Measurements from ENCODE around the gene ARNT2. TPM values are rescaled to one million over a fixed set of nuclear protein-coding genes. Genes with fewer than 3 reads are reported as not detected.

Gene ARNT2
- polyA plus RNA-seq, 1 of the 3 experiments (the other 2 are of a cell fraction): 17.0 TPM

DNA sequence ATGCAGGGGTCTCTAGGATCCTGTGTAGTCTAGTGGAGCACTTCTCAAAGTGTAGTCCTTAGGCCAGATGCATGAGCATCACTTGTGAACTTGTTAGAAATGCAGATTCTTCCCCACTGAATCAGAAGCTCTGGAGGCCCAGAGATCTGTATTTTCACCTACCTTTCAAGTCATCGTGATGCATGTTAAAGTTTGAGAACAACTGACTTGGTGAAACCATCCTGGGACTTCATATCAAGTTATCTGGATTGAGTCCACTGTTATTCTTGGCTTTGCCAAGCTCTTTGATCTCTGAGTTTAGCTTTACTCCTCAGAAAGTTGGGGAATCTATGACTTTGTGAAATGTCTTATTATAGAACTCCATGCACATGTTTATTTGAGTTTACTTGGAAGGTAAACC lies 78.5 kb downstream of the ARNT2 start:
- no peak overlapping the region for H3K9ac ChIP-seq
- ChIA-PET POLR2A (no interaction called here), CTCF (interaction anchor here (0.6 to 2.4 kb wide), 5 partner anchors 10 to 297 kb away, joined by 3 to 7 read pairs (median 6); partner anchors contain the start of gene CEMIP)
- DNase-seq: no peak
- no peaks in the 10 kb centered on the region for H3K9me3 ChIP-seq
- no peak overlapping the region for H2AFZ ChIP-seq (ENCODE audit: low read depth)
- peaks cover 26% of the 10 kb centered on the region for H3F3A ChIP-seq (replicated peaks; ENCODE audit: insufficient read depth)
- H3K27ac ChIP-seq (ENCODE audit: low read depth in 2 of 2, low read length in 1 of 2): no peak overlapping the region
- no peak for TF ChIP-seq RAD21 (IDR thresholded peaks at IDR 0.05; ENCODE audit: low read length)
- no peak for TF ChIP-seq TAF1 (IDR thresholded peaks at IDR 0.05; ENCODE audit: borderline replicate concordance, low read depth, low read length)
- H3K9me2 ChIP-seq: no peaks in the 10 kb centered on the region
- no peaks in the 10 kb centered on the region for H4K20me1 ChIP-seq (ENCODE audit: insufficient read depth)
- peaks cover 0 to under 1% of the 10 kb centered on the region in 2 experiments for H3K36me3 ChIP-seq (replicated peaks in 1 of 2; ENCODE audit: control insufficient read depth in 1 of 2, insufficient read depth in 2 of 2, low read length in 1 of 2)
- H3K4me2 ChIP-seq: no peak overlapping the region
- H3K4me1 ChIP-seq (ENCODE audit: control insufficient read depth in 1 of 2, insufficient read depth in 2 of 2, low read depth in 1 of 2, low read length in 1 of 2): peaks cover 0 to 34% of the 10 kb centered on the region in 2 experiments
- no peaks in the 10 kb centered on the region for H3K79me2 ChIP-seq (ENCODE audit: insufficient read depth)
- WGBS (ENCODE audit: low lambda C conversion rate): 91% methylated on average over 1 of the region's 1 CpG
- H3K27me3 ChIP-seq (ENCODE audit: insufficient read depth): no peaks in the 10 kb centered on the region
- H3K4me3 ChIP-seq (ENCODE audit: low read depth in 2 of 2, low read length in 1 of 2): no peak overlapping the region

DNA sequence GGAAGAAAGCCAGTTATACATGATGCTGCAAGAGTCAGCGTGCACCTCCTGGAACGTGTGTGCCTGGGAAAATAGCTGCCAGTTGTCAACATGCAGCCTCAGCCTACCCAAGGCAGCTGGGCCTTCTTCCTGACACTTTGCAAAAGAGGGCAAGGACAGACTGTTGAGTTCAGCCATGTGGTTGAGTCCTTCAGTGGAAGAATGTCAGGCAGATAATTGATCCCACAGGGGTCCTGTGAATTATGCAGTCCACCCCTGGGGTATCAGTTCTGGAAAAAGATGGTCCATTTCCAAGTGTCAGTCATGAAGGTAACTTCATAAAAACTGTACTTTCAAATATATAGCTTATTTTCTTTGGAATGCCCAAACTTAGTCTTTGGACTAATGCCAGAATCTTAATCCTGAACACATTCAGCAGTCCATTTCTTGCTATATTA lies 79.6 kb downstream of the ARNT2 start:
- WGBS (ENCODE audit: low lambda C conversion rate): 100% methylated on average over 2 of the region's 2 CpGs
- no peak overlapping the region for H2AFZ ChIP-seq (ENCODE audit: low read depth)

DNA sequence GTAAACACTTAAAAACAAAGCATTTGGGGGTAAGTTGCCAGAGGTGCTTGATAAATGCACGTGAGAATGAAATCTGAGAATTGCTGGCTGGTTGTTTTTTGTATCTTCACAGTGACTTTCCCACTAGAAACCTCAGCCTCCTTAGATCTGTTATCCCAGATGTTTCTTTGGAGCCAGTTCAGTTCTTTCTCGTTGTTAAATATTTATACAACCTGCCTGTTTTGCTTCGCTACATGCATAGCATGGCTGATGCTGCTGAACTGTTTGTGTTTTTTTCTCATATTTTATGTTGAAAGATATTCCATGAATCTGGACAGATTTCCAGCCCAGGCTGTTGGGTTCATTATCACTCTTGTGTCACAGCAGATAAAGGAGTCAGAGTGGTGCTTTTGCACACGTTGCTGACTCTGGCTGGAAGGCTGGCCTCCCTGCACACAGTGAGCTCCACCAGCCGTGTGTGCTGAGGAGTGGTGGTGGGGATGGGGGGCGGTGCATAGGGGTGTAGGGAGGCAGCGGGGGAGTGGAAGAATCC lies 80.2 kb downstream of the ARNT2 start:
- ChIA-PET POLR2A (no interaction called here), CTCF (no interaction called here)
- Histone ChIP-seq H3K9me2 (no peaks in the 10 kb centered on the region), H3K4me1 (ENCODE audit: control insufficient read depth in 1 of 2, insufficient read depth in 2 of 2, low read depth in 1 of 2, low read length in 1 of 2) (peaks cover 1 to 47% of the 10 kb centered on the region in 2 experiments), H3K9me3 (no peaks in the 10 kb centered on the region), H3K4me2 (no peak overlapping the region), H3K4me3 (ENCODE audit: low read depth in 2 of 2, low read length in 1 of 2) (no peak overlapping the region), H3K36me3 (replicated peaks in 1 of 2; ENCODE audit: control insufficient read depth in 1 of 2, insufficient read depth in 2 of 2, low read length in 1 of 2) (no peaks in the 10 kb centered on the region), H2AFZ (ENCODE audit: low read depth) (no peak overlapping the region), H3K27me3 (ENCODE audit: insufficient read depth) (no peaks in the 10 kb centered on the region), H3K79me2 (ENCODE audit: insufficient read depth) (no peaks in the 10 kb centered on the region), H4K20me1 (ENCODE audit: insufficient read depth) (no peaks in the 10 kb centered on the region), H3F3A (replicated peaks; ENCODE audit: insufficient read depth) (peaks cover 42% of the 10 kb centered on the region), H3K9ac (no peak overlapping the region), H3K27ac (ENCODE audit: low read depth in 2 of 2, low read length in 1 of 2) (no peak overlapping the region; a peak in 1 of 4 replicates)
- 91% methylated on average over 7 of the region's 7 CpGs for WGBS (ENCODE audit: low lambda C conversion rate)
- no peak for DNase-seq
- TF ChIP-seq NFIC (IDR thresholded peaks at IDR 0.05; ENCODE audit: borderline replicate concordance): no peak
- TF ChIP-seq EZH2phosphoT487 (IDR thresholded peaks at IDR 0.05; ENCODE audit: borderline replicate concordance, low read depth): no peak
- TF ChIP-seq GABPA (IDR thresholded peaks at IDR 0.05; ENCODE audit: low read depth): no peak
- TF ChIP-seq, protein P1, sequence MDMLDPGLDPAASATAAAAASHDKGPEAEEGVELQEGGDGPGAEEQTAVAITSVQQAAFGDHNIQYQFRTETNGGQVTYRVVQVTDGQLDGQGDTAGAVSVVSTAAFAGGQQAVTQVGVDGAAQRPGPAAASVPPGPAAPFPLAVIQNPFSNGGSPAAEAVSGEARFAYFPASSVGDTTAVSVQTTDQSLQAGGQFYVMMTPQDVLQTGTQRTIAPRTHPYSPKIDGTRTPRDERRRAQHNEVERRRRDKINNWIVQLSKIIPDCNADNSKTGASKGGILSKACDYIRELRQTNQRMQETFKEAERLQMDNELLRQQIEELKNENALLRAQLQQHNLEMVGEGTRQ (IDR thresholded peaks at IDR 0.05; ENCODE audit: borderline replicate concordance, low read depth, low read length): no peak
- no peak for TF ChIP-seq FOXJ3 (CRISPR knock-in tag; IDR thresholded peaks at IDR 0.05)
- TF ChIP-seq NRF1 (IDR thresholded peaks at IDR 0.05; ENCODE audit: low read depth, low read length): no peak
- TF ChIP-seq, protein P2, sequence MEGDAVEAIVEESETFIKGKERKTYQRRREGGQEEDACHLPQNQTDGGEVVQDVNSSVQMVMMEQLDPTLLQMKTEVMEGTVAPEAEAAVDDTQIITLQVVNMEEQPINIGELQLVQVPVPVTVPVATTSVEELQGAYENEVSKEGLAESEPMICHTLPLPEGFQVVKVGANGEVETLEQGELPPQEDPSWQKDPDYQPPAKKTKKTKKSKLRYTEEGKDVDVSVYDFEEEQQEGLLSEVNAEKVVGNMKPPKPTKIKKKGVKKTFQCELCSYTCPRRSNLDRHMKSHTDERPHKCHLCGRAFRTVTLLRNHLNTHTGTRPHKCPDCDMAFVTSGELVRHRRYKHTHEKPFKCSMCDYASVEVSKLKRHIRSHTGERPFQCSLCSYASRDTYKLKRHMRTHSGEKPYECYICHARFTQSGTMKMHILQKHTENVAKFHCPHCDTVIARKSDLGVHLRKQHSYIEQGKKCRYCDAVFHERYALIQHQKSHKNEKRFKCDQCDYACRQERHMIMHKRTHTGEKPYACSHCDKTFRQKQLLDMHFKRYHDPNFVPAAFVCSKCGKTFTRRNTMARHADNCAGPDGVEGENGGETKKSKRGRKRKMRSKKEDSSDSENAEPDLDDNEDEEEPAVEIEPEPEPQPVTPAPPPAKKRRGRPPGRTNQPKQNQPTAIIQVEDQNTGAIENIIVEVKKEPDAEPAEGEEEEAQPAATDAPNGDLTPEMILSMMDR (IDR thresholded peaks at IDR 0.05): no peak
- no peak for TF ChIP-seq CHD2 (IDR thresholded peaks at IDR 0.05; ENCODE audit: low read length, partially characterized antibody)
- no peak for TF ChIP-seq JUND (IDR thresholded peaks at IDR 0.05)
- no peak for TF ChIP-seq ELF1 (IDR thresholded peaks at IDR 0.05)
- TF ChIP-seq YY1 (IDR thresholded peaks at IDR 0.05; ENCODE audit: low read depth): no peak
- TF ChIP-seq RFX5 (IDR thresholded peaks at IDR 0.05; ENCODE audit: low read length): no peak
- TF ChIP-seq, protein P3, sequence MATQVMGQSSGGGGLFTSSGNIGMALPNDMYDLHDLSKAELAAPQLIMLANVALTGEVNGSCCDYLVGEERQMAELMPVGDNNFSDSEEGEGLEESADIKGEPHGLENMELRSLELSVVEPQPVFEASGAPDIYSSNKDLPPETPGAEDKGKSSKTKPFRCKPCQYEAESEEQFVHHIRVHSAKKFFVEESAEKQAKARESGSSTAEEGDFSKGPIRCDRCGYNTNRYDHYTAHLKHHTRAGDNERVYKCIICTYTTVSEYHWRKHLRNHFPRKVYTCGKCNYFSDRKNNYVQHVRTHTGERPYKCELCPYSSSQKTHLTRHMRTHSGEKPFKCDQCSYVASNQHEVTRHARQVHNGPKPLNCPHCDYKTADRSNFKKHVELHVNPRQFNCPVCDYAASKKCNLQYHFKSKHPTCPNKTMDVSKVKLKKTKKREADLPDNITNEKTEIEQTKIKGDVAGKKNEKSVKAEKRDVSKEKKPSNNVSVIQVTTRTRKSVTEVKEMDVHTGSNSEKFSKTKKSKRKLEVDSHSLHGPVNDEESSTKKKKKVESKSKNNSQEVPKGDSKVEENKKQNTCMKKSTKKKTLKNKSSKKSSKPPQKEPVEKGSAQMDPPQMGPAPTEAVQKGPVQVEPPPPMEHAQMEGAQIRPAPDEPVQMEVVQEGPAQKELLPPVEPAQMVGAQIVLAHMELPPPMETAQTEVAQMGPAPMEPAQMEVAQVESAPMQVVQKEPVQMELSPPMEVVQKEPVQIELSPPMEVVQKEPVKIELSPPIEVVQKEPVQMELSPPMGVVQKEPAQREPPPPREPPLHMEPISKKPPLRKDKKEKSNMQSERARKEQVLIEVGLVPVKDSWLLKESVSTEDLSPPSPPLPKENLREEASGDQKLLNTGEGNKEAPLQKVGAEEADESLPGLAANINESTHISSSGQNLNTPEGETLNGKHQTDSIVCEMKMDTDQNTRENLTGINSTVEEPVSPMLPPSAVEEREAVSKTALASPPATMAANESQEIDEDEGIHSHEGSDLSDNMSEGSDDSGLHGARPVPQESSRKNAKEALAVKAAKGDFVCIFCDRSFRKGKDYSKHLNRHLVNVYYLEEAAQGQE (IDR thresholded peaks at IDR 0.05; ENCODE audit: low read depth, low read length): no peak
- no peak for TF ChIP-seq TAF1 (IDR thresholded peaks at IDR 0.05; ENCODE audit: borderline replicate concordance, low read depth, low read length)

More for the DNA sequence above, 79.6 kb downstream of the ARNT2 start:
- Histone ChIP-seq H3K9me3 (no peaks in the 10 kb centered on the region), H3K27me3 (ENCODE audit: insufficient read depth) (no peaks in the 10 kb centered on the region), H3K4me3 (ENCODE audit: low read depth in 2 of 2, low read length in 1 of 2) (no peak overlapping the region), H3K4me1 (ENCODE audit: control insufficient read depth in 1 of 2, insufficient read depth in 2 of 2, low read depth in 1 of 2, low read length in 1 of 2) (peaks cover 0 to 42% of the 10 kb centered on the region in 2 experiments), H3K79me2 (ENCODE audit: insufficient read depth) (no peaks in the 10 kb centered on the region), H3K4me2 (no peak overlapping the region), H3K9me2 (no peaks in the 10 kb centered on the region), H3F3A (replicated peaks; ENCODE audit: insufficient read depth) (peaks cover 37% of the 10 kb centered on the region), H3K9ac (no peak overlapping the region), H3K27ac (ENCODE audit: low read depth in 2 of 2, low read length in 1 of 2) (no peak overlapping the region; a peak in 1 of 4 replicates), H3K36me3 (replicated peaks in 1 of 2; ENCODE audit: control insufficient read depth in 1 of 2, insufficient read depth in 2 of 2, low read length in 1 of 2) (no peaks in the 10 kb centered on the region), H4K20me1 (ENCODE audit: insufficient read depth) (no peaks in the 10 kb centered on the region)
- TF ChIP-seq NFIC (IDR thresholded peaks at IDR 0.05; ENCODE audit: borderline replicate concordance) (0 out of 2 replicates have a peak, but pooled peaks have one; percentile 15), RXRA (IDR thresholded peaks at IDR 0.05; ENCODE audit: borderline replicate concordance, low read depth) (no peak)
- CTCF ChIA-PET: no interaction called here
- POLR2A ChIA-PET: no interaction called here
- no peak for DNase-seq
